SJSA1 (cell line): ENCODE data around the gene CAMKMT. TPM values are rescaled to one million over a fixed set of nuclear protein-coding genes. Genes with fewer than 3 reads are reported as not detected.

ENCODE experiments used
- DNase-seq, 2 experiments: peaks; one replicate each; pipeline ENCODE4 v3.0.0-alpha.2; 2015 to 2020; ENCODE audit warnings: low spot score in 2 of 2, low read depth in 1 of 2
- H3K27ac ChIP-seq: fragments of 250-450 bp; sonication (Bioruptor Pico); 2 replicates; pipeline ENCODE4 v1.5.1; 2020; ENCODE audit warnings: mild to moderate bottlenecking, moderate library complexity
- H3K27me3 ChIP-seq: fragments of 250-450 bp; sonication (Bioruptor Pico); replicated peaks from 2 replicates; pipeline ENCODE4 v1.5.1; 2020; ENCODE audit warnings: mild to moderate bottlenecking, moderate library complexity
- H3K36me3 ChIP-seq: fragments of 250-450 bp; sonication (Bioruptor Pico); 2 replicates; pipeline ENCODE4 v1.5.1; 2020; ENCODE audit warnings: mild to moderate bottlenecking
- H3K4me1 ChIP-seq: fragments of 250-450 bp; sonication (Bioruptor Pico); replicated peaks from 2 replicates; pipeline ENCODE4 v1.6.1; 2021; ENCODE audit warnings: mild to moderate bottlenecking
- H3K4me3 ChIP-seq: fragments of 250-450 bp; sonication (Bioruptor Pico); 2 replicates; pipeline ENCODE4 v1.5.1; 2020; ENCODE audit warnings: mild to moderate bottlenecking
- H3K9me3 ChIP-seq: fragments of 250-450 bp; sonication (Bioruptor Pico); replicated peaks from 2 replicates; pipeline ENCODE4 v1.5.1; 2020; ENCODE audit warnings: mild to moderate bottlenecking
- total RNA-seq: library from RNA; depleted of rRNA; stranded (reverse); fragments of >200 nt; shearing (Covaris generic); gene quantifications from 2 replicates; pipeline ENCODE4 v1.2.3, GENCODE V29; 2014

Gene CAMKMT
- total RNA-seq, 1 experiment from 2014 or later = 4.7 TPM

GRCh38 chr2:44671276-44671675 lies 309.5 kb downstream of the CAMKMT start:
- no peak for DNase-seq
- Histone ChIP-seq H3K36me3 (no peaks in the 10 kb centered on the region), H3K4me1 (no peaks in the 10 kb centered on the region), H3K4me3 (no peak overlapping the region), H3K9me3 (no peaks in the 10 kb centered on the region), H3K27me3 (no peaks in the 10 kb centered on the region), H3K27ac (no peak overlapping the region)

GRCh38 chr2:44671916-44672315 lies 310.2 kb downstream of the CAMKMT start:
- Histone ChIP-seq H3K4me3 (no peak overlapping the region), H3K27me3 (no peaks in the 10 kb centered on the region), H3K4me1 (no peaks in the 10 kb centered on the region), H3K9me3 (no peaks in the 10 kb centered on the region), H3K36me3 (no peaks in the 10 kb centered on the region), H3K27ac (no peak overlapping the region)
- no peak for DNase-seq

DNA sequence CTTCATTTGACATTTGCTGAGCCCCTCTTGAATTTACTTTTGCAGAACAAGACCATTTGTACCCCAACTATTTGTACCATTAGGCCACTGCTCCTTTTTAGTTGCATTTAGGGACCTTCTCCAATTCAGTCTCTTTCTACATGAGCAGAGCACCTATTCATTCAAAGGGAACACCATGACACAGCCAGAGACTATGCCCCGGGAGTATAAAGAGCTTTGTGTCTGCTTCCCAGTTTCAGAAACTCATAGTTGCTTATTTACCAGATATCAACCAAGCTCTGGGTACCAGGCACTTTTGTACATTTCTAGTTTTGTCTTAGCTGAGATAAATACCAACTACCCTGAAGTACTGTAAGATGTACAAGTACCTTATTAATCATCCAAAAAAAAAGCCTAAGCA lies 310.7 kb downstream of the CAMKMT start:
- no peaks in the 10 kb centered on the region for H3K9me3 ChIP-seq
- no peak overlapping the region for H3K4me3 ChIP-seq
- H3K4me1 ChIP-seq = no peaks in the 10 kb centered on the region
- DNase-seq = no peak
- no peak overlapping the region for H3K27ac ChIP-seq
- no peaks in the 10 kb centered on the region for H3K27me3 ChIP-seq
- H3K36me3 ChIP-seq = no peaks in the 10 kb centered on the region

DNA sequence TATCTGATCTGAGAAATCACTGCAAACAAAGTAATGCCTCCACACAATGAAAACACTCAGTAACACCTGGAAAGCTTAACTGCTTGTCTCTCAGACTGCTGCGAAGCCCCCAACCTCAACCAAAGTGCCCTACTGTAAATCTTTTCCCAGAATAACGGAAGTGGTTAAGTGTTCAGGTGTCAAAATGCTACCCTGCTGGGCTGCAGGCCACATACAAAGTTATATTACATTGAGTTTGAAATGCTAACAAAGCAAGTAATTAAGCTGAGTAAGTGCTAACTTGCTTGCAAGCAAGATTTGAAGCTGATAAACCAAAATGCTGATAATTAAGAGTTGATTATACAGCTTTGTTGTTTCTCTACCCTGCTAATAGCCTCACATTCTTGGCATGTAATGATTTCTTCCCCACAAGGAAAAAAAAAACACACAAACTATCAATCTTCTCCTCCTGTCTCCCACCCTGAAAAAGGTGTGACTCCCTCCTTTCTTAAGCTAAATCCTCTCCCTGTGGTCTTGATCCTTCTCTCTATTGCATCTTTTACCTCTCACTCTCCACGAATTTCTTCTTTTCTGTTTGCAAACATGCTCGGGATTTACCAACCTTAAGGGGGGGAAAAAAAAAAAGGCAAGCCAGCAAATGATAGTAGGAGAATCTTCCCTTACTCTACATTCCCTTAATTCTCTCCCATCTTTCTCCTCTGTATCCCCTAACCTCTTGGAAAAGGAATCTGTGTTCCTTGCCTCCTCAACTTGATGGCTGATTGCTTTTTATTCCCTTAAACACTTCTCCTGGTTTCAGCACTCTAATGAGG lies 312.9 kb downstream of the CAMKMT start:
- Histone ChIP-seq H3K27me3 (no peaks in the 10 kb centered on the region), H3K9me3 (no peaks in the 10 kb centered on the region), H3K36me3 (no peaks in the 10 kb centered on the region), H3K4me1 (no peaks in the 10 kb centered on the region), H3K27ac (no peak overlapping the region), H3K4me3 (no peak overlapping the region)
- no peak for DNase-seq

DNA sequence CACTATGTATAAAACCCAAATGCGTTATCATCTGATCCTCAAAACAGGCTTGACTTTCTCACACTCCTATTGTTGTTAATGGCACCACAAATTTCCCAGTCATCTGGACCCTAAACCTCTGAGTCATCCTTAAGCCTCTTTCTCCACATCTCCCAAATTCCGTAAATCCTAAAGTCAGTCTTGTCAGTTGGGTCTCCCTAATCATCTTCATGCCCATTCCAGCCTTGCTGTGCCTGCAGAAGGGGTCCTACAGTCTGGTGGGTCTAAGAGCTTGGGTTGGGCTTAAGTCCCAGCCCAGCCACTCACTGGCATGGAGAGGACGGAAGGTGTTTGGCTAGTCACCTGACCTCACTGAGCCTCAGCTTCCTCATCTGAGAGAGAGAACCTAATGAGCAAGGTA lies 314.6 kb downstream of the CAMKMT start:
- H3K4me1 ChIP-seq = no peaks in the 10 kb centered on the region
- H3K27me3 ChIP-seq = no peaks in the 10 kb centered on the region
- no peak overlapping the region for H3K4me3 ChIP-seq
- no peaks in the 10 kb centered on the region for H3K9me3 ChIP-seq
- DNase-seq = no peak
- H3K36me3 ChIP-seq = no peaks in the 10 kb centered on the region
- no peak overlapping the region for H3K27ac ChIP-seq

- no peak for DNase-seq
- Histone ChIP-seq H3K9me3 (no peaks in the 10 kb centered on the region), H3K27me3 (no peaks in the 10 kb centered on the region), H3K27ac (no peak overlapping the region), H3K4me3 (no peak overlapping the region), H3K4me1 (no peaks in the 10 kb centered on the region), H3K36me3 (no peaks in the 10 kb centered on the region)
Observed at GRCh38 chr2:44679584-44679983, 317.8 kb downstream of the CAMKMT start.

- H3K36me3 ChIP-seq = no peaks in the 10 kb centered on the region
- no peaks in the 10 kb centered on the region for H3K27me3 ChIP-seq
- H3K9me3 ChIP-seq = no peaks in the 10 kb centered on the region
- no peaks in the 10 kb centered on the region for H3K4me1 ChIP-seq
- H3K4me3 ChIP-seq = no peak overlapping the region
- no peak overlapping the region for H3K27ac ChIP-seq
- DNase-seq = no peak
Observed at GRCh38 chr2:44679990-44680389, 318.2 kb downstream of the CAMKMT start.

- Histone ChIP-seq H3K9me3 (no peaks in the 10 kb centered on the region), H3K4me1 (no peaks in the 10 kb centered on the region), H3K27ac (no peak overlapping the region), H3K27me3 (no peaks in the 10 kb centered on the region), H3K4me3 (no peak overlapping the region), H3K36me3 (no peaks in the 10 kb centered on the region)
- no peak for DNase-seq
Observed at GRCh38 chr2:44680424-44680971, 318.8 kb downstream of the CAMKMT start.

GRCh38 chr2:44680983-44681531 lies 319.3 kb downstream of the CAMKMT start:
- H3K36me3 ChIP-seq = no peaks in the 10 kb centered on the region
- H3K4me3 ChIP-seq = no peak overlapping the region
- H3K9me3 ChIP-seq = no peaks in the 10 kb centered on the region
- no peaks in the 10 kb centered on the region for H3K27me3 ChIP-seq
- no peak for DNase-seq
- H3K27ac ChIP-seq = no peak overlapping the region
- H3K4me1 ChIP-seq = no peaks in the 10 kb centered on the region

GRCh38 chr2:44682459-44682858 lies 320.7 kb downstream of the CAMKMT start:
- Histone ChIP-seq H3K9me3 (no peaks in the 10 kb centered on the region), H3K4me3 (no peak overlapping the region), H3K27me3 (no peaks in the 10 kb centered on the region), H3K4me1 (no peaks in the 10 kb centered on the region), H3K36me3 (no peaks in the 10 kb centered on the region), H3K27ac (no peak overlapping the region)
- DNase-seq = no peak

- Histone ChIP-seq H3K27ac (no peak overlapping the region), H3K36me3 (no peaks in the 10 kb centered on the region), H3K4me1 (no peaks in the 10 kb centered on the region), H3K27me3 (no peaks in the 10 kb centered on the region), H3K9me3 (no peaks in the 10 kb centered on the region), H3K4me3 (no peak overlapping the region)
- DNase-seq = no peak
Observed at GRCh38 chr2:44684559-44684958, 322.8 kb downstream of the CAMKMT start.

DNA sequence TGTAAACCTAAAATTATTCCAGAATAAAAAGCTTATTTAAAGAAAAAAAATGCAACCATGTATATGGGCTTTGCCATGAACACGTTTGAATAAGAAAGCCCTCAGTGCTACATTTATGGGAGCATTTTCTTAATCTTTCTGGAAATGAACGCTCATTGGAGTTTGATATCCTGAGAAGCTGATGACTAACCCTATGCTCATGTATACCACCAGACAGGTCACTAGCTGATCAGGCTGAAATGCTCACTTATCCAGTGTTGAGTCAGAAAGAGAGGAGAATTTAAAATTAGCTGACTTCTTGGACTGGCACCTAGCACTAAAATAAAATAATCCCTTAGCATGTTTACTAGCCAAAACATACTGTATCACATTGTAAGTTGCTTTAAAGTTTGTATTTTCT lies 324.8 kb downstream of the CAMKMT start:
- H3K4me3 ChIP-seq = no peak overlapping the region
- H3K4me1 ChIP-seq = no peaks in the 10 kb centered on the region
- no peaks in the 10 kb centered on the region for H3K9me3 ChIP-seq
- H3K27me3 ChIP-seq = no peaks in the 10 kb centered on the region
- H3K27ac ChIP-seq = no peak overlapping the region
- no peak for DNase-seq
- no peaks in the 10 kb centered on the region for H3K36me3 ChIP-seq

DNA sequence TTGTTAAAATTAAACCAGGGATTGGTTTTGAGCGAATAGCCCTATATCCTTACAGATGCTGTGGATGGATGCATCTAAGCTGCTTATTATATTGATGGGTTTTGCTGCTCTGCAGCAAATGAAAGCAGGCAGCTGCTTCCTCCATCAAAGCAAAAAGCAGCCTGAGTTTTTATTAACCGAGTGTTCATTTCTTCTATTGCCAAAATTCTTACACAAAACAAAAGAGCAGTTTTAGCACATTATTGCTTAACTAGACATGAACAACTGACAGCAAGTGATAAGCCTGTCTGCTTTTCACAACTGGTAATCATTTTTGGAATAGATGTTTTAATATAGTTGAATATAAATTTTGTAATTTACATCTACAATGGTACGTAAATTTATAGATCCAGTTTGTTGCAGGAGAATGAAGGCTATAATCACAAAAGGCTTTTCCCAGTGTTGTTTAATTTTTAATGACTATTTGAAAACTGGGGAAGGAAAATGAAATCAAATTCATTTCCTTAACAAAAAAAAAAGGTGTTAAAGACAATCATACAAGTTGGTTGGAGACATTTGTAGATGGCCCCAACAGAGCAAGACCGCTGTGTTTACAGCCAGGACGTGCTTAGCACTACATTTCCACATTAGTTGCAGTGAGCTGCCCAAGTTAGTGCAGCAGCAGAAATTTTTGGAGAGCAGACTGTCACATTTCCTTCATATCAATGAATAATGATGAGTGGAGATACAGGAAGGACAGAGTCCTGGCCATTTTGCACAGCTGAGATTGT lies 326.1 kb downstream of the CAMKMT start:
- H3K36me3 ChIP-seq = no peaks in the 10 kb centered on the region
- no peaks in the 10 kb centered on the region for H3K27me3 ChIP-seq
- H3K4me3 ChIP-seq = no peak overlapping the region
- no peak overlapping the region for H3K27ac ChIP-seq
- no peaks in the 10 kb centered on the region for H3K9me3 ChIP-seq
- no peak for DNase-seq
- H3K4me1 ChIP-seq = no peaks in the 10 kb centered on the region
